WTC11 (cell line): ENCODE data around the gene FKBP1A.

Source experiments
- FOXJ3 ChIP-seq: sonication (generic); formaldehyde crosslinking; IDR thresholded peaks from 2 replicates; pipeline ENCODE4 v1.9.0; 2021; ENCODE audit warnings: missing genetic modification reagents, mild to moderate bottlenecking, borderline replicate concordance
- KAT7 ChIP-seq: sonication (generic); formaldehyde crosslinking; IDR thresholded peaks from 2 replicates; pipeline ENCODE4 v1.8.1; 2023; ENCODE audit warnings: missing genetic modification reagents, mild to moderate bottlenecking, borderline replicate concordance
- NR2C2 ChIP-seq: sonication (generic); formaldehyde crosslinking; IDR thresholded peaks from 2 replicates; pipeline ENCODE4 v1.8.0; 2022; ENCODE audit warnings: mild to moderate bottlenecking, missing genetic modification reagents
- TF ChIP-seq, protein P1 (sequence below): fragments of 250-450 bp; sonication (Bioruptor Pico); IDR thresholded peaks from 2 replicates; pipeline ENCODE4 v1.8.0; 2021; ENCODE audit warnings: mild to moderate bottlenecking
- TF ChIP-seq, protein P2 (sequence below): fragments of 200-600 bp; IDR thresholded peaks from 2 replicates; pipeline ENCODE4 v1.8.0; 2022; ENCODE audit warnings: antibody characterized with exemption
- TF ChIP-seq, protein P3 (sequence below): sonication (generic); formaldehyde crosslinking; IDR thresholded peaks from 2 replicates; pipeline ENCODE4 v1.8.1; 2023; ENCODE audit warnings: mild to moderate bottlenecking, missing genetic modification reagents, borderline replicate concordance
- TF ChIP-seq, protein P4 (sequence below): fragments of 250-450 bp; sonication (Bioruptor Pico); IDR thresholded peaks from 2 replicates; pipeline ENCODE4 v1.9.0; 2021; ENCODE audit warnings: moderate library complexity, mild to moderate bottlenecking, inconsistent platforms, borderline replicate concordance

DNA sequence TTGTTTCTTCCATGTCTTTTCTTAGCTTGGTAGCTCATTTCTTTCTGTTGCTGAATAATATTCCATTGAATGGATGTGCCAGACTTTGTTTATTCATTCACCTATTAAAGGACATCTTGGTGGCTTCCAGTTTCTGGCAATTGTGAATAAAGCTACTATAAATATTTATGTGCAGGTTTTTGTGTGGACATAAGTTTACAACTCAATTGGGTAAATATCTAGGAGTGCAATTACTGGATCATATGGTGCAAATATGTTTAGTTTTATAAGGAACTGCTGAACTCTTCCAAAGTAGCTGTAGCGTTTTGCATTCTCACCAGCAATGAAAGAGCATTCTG is 47.1 kb downstream of the FKBP1A start:
- TF ChIP-seq, protein P1, sequence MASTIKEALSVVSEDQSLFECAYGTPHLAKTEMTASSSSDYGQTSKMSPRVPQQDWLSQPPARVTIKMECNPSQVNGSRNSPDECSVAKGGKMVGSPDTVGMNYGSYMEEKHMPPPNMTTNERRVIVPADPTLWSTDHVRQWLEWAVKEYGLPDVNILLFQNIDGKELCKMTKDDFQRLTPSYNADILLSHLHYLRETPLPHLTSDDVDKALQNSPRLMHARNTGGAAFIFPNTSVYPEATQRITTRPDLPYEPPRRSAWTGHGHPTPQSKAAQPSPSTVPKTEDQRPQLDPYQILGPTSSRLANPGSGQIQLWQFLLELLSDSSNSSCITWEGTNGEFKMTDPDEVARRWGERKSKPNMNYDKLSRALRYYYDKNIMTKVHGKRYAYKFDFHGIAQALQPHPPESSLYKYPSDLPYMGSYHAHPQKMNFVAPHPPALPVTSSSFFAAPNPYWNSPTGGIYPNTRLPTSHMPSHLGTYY (CRISPR knock-in tag) = no peak
- TF ChIP-seq, protein P2, sequence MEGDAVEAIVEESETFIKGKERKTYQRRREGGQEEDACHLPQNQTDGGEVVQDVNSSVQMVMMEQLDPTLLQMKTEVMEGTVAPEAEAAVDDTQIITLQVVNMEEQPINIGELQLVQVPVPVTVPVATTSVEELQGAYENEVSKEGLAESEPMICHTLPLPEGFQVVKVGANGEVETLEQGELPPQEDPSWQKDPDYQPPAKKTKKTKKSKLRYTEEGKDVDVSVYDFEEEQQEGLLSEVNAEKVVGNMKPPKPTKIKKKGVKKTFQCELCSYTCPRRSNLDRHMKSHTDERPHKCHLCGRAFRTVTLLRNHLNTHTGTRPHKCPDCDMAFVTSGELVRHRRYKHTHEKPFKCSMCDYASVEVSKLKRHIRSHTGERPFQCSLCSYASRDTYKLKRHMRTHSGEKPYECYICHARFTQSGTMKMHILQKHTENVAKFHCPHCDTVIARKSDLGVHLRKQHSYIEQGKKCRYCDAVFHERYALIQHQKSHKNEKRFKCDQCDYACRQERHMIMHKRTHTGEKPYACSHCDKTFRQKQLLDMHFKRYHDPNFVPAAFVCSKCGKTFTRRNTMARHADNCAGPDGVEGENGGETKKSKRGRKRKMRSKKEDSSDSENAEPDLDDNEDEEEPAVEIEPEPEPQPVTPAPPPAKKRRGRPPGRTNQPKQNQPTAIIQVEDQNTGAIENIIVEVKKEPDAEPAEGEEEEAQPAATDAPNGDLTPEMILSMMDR = no peak
- TF ChIP-seq FOXJ3 (CRISPR knock-in tag) = no peak
- TF ChIP-seq KAT7 (CRISPR knock-in tag) = no peak
- TF ChIP-seq, protein P3, sequence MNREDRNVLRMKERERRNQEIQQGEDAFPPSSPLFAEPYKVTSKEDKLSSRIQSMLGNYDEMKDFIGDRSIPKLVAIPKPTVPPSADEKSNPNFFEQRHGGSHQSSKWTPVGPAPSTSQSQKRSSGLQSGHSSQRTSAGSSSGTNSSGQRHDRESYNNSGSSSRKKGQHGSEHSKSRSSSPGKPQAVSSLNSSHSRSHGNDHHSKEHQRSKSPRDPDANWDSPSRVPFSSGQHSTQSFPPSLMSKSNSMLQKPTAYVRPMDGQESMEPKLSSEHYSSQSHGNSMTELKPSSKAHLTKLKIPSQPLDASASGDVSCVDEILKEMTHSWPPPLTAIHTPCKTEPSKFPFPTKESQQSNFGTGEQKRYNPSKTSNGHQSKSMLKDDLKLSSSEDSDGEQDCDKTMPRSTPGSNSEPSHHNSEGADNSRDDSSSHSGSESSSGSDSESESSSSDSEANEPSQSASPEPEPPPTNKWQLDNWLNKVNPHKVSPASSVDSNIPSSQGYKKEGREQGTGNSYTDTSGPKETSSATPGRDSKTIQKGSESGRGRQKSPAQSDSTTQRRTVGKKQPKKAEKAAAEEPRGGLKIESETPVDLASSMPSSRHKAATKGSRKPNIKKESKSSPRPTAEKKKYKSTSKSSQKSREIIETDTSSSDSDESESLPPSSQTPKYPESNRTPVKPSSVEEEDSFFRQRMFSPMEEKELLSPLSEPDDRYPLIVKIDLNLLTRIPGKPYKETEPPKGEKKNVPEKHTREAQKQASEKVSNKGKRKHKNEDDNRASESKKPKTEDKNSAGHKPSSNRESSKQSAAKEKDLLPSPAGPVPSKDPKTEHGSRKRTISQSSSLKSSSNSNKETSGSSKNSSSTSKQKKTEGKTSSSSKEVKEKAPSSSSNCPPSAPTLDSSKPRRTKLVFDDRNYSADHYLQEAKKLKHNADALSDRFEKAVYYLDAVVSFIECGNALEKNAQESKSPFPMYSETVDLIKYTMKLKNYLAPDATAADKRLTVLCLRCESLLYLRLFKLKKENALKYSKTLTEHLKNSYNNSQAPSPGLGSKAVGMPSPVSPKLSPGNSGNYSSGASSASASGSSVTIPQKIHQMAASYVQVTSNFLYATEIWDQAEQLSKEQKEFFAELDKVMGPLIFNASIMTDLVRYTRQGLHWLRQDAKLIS = no peak
- TF ChIP-seq NR2C2 (CRISPR knock-in tag) = no peak
- TF ChIP-seq, protein P4, sequence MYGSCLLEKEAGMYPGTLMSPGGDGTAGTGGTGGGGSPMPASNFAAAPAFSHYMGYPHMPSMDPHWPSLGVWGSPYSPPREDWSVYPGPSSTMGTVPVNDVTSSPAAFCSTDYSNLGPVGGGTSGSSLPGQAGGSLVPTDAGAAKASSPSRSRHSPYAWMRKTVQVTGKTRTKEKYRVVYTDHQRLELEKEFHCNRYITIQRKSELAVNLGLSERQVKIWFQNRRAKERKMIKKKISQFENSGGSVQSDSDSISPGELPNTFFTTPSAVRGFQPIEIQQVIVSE (CRISPR knock-in tag) = no peak
